Mucosa of stomach (tissue), 1 donor: ENCODE measurements around the gene BIVM.

Source experiments
- H3K27me3 ChIP-seq: one replicate; pipeline ENCODE4 v1.7.0; 2013; ENCODE audit warnings: mild to moderate bottlenecking, low read length; ENCODE audit not compliant: control insufficient read depth, insufficient read depth
- H3K36me3 ChIP-seq: one replicate; pipeline ENCODE4 v1.7.0; 2013; ENCODE audit warnings: low read length; ENCODE audit not compliant: control insufficient read depth, insufficient read depth
- H3K4me1 ChIP-seq: one replicate; pipeline ENCODE4 v1.7.0; 2013; ENCODE audit warnings: mild to moderate bottlenecking, low read length; ENCODE audit not compliant: control insufficient read depth, insufficient read depth
- H3K4me3 ChIP-seq: one replicate; pipeline ENCODE4 v1.7.0; 2013; ENCODE audit warnings: low read length
- H3K9ac ChIP-seq: one replicate; pipeline ENCODE4 v1.7.0; 2013; ENCODE audit warnings: mild to moderate bottlenecking, low read length, moderate library complexity
- H3K9me3 ChIP-seq: one replicate; pipeline ENCODE4 v1.7.0; 2013; ENCODE audit warnings: mild to moderate bottlenecking, low read length, moderate library complexity; ENCODE audit not compliant: control insufficient read depth
- donor health status: Pancreatic carcinoma.

Gene BIVM

GRCh38 chr13:102793611-102794355, 5.1 kb upstream of the BIVM start:
- Histone ChIP-seq H3K4me3 (no peak overlapping the region), H3K9me3 (no peaks in the 10 kb centered on the region), H3K27me3 (no peaks in the 10 kb centered on the region)

GRCh38 chr13:102799426-102800144, 666 bp downstream of the BIVM start:
- peak overlapping the region; percentile 74 for H3K4me3 ChIP-seq
- H3K9ac ChIP-seq, result peak overlapping the region; percentile 85
- H3K4me1 ChIP-seq, result peaks cover 5% of the 10 kb centered on the region
- no peaks in the 10 kb centered on the region for H3K36me3 ChIP-seq
- no peaks in the 10 kb centered on the region for H3K27me3 ChIP-seq
- H3K9me3 ChIP-seq, result no peaks in the 10 kb centered on the region

More at GRCh38 chr13:102793611-102794355, 5.1 kb upstream of the BIVM start:
- Histone ChIP-seq H3K9ac (no peak overlapping the region), H3K36me3 (no peaks in the 10 kb centered on the region), H3K4me1 (no peaks in the 10 kb centered on the region)

GRCh38 chr13:102800145-102801041, 1.5 kb downstream of the BIVM start:
- Histone ChIP-seq H3K9ac (peak overlapping the region; percentile 85), H3K9me3 (no peaks in the 10 kb centered on the region), H3K4me3 (peak overlapping the region; percentile 74), H3K4me1 (peaks cover 5% of the 10 kb centered on the region), H3K36me3 (no peaks in the 10 kb centered on the region), H3K27me3 (no peaks in the 10 kb centered on the region)

GRCh38 chr13:102805680-102806079, 6.8 kb downstream of the BIVM start:
- H3K4me1 ChIP-seq, result peaks cover 3% of the 10 kb centered on the region
- no peak overlapping the region for H3K9ac ChIP-seq
- H3K4me3 ChIP-seq, result no peak overlapping the region
- no peaks in the 10 kb centered on the region for H3K9me3 ChIP-seq
- no peaks in the 10 kb centered on the region for H3K27me3 ChIP-seq
- H3K36me3 ChIP-seq, result no peaks in the 10 kb centered on the region

GRCh38 chr13:102807699-102808098, 8.8 kb downstream of the BIVM start:
- no peaks in the 10 kb centered on the region for H3K36me3 ChIP-seq
- no peak overlapping the region for H3K9ac ChIP-seq
- no peaks in the 10 kb centered on the region for H3K9me3 ChIP-seq
- H3K27me3 ChIP-seq, result no peaks in the 10 kb centered on the region
- H3K4me3 ChIP-seq, result no peak overlapping the region
- no peaks in the 10 kb centered on the region for H3K4me1 ChIP-seq

- Histone ChIP-seq H3K27me3 (no peaks in the 10 kb centered on the region), H3K9ac (no peak overlapping the region), H3K36me3 (no peaks in the 10 kb centered on the region)
Measured at GRCh38 chr13:102812611-102813287, 13.8 kb downstream of the BIVM start.

GRCh38 chr13:102814025-102814607, 15.2 kb downstream of the BIVM start:
- Histone ChIP-seq H3K36me3 (no peaks in the 10 kb centered on the region), H3K9ac (no peak overlapping the region), H3K27me3 (no peaks in the 10 kb centered on the region), H3K4me3 (no peak overlapping the region), H3K4me1 (no peaks in the 10 kb centered on the region), H3K9me3 (no peaks in the 10 kb centered on the region)

More at GRCh38 chr13:102812611-102813287, 13.8 kb downstream of the BIVM start:
- Histone ChIP-seq H3K9me3 (no peaks in the 10 kb centered on the region), H3K4me1 (no peaks in the 10 kb centered on the region), H3K4me3 (no peak overlapping the region)

- Histone ChIP-seq H3K9me3 (no peaks in the 10 kb centered on the region), H3K4me1 (no peaks in the 10 kb centered on the region), H3K4me3 (no peak overlapping the region), H3K36me3 (no peaks in the 10 kb centered on the region), H3K27me3 (no peaks in the 10 kb centered on the region), H3K9ac (no peak overlapping the region)
Measured at GRCh38 chr13:102814793-102815192, 15.9 kb downstream of the BIVM start.

GRCh38 chr13:102815788-102816187, 16.9 kb downstream of the BIVM start:
- H3K4me1 ChIP-seq, result no peaks in the 10 kb centered on the region
- no peaks in the 10 kb centered on the region for H3K36me3 ChIP-seq
- no peaks in the 10 kb centered on the region for H3K27me3 ChIP-seq
- no peak overlapping the region for H3K9ac ChIP-seq
- H3K4me3 ChIP-seq, result no peak overlapping the region
- H3K9me3 ChIP-seq, result no peaks in the 10 kb centered on the region

GRCh38 chr13:102816708-102817107, 17.8 kb downstream of the BIVM start:
- Histone ChIP-seq H3K9me3 (no peaks in the 10 kb centered on the region), H3K27me3 (no peaks in the 10 kb centered on the region), H3K36me3 (no peaks in the 10 kb centered on the region), H3K4me1 (no peaks in the 10 kb centered on the region), H3K9ac (no peak overlapping the region), H3K4me3 (no peak overlapping the region)

- Histone ChIP-seq H3K9me3 (no peaks in the 10 kb centered on the region), H3K9ac (no peak overlapping the region), H3K4me1 (no peaks in the 10 kb centered on the region), H3K27me3 (no peaks in the 10 kb centered on the region), H3K36me3 (no peaks in the 10 kb centered on the region), H3K4me3 (no peak overlapping the region)
Measured at GRCh38 chr13:102817241-102817640, 18.3 kb downstream of the BIVM start.
